ENCODE data around the gene OPALIN.

Gene OPALIN

GRCh38 chr10:96371356-96371755, 12.6 kb upstream of the OPALIN start:
- no peak for DNase-seq

- DNase-seq = peak; percentile 63
Measured at GRCh38 chr10:96370584-96371157, 11.9 kb upstream of the OPALIN start.

- DNase-seq = no peak
Measured at GRCh38 chr10:96369890-96370583, 11.2 kb upstream of the OPALIN start.

GRCh38 chr10:96368971-96369370, 10.2 kb upstream of the OPALIN start:
- no peak for DNase-seq

GRCh38 chr10:96367470-96367869, 8.7 kb upstream of the OPALIN start:
- DNase-seq = no peak

- no peak for DNase-seq
Measured at GRCh38 chr10:96366508-96366907, 7.7 kb upstream of the OPALIN start.

- DNase-seq = no peak
Measured at GRCh38 chr10:96365571-96365970, 6.8 kb upstream of the OPALIN start.

- DNase-seq = no peak
Measured at GRCh38 chr10:96360766-96361165, 2.0 kb upstream of the OPALIN start.

- no peak for DNase-seq
Measured at GRCh38 chr10:96360331-96360730, 1.5 kb upstream of the OPALIN start.

GRCh38 chr10:96359616-96360015, 814 bp upstream of the OPALIN start:
- no peak for DNase-seq

GRCh38 chr10:96357038-96357620, 1.7 kb downstream of the OPALIN start:
- peak; percentile 87 for DNase-seq

GRCh38 chr10:96352582-96352981, 6.2 kb downstream of the OPALIN start:
- DNase-seq = no peak

GRCh38 chr10:96352027-96352426, 6.8 kb downstream of the OPALIN start:
- DNase-seq = no peak

- DNase-seq = no peak
Measured at GRCh38 chr10:96346295-96346694, 12.5 kb downstream of the OPALIN start.

GRCh38 chr10:96345222-96345621, 13.6 kb downstream of the OPALIN start:
- DNase-seq = no peak

- no peak for DNase-seq
Measured at GRCh38 chr10:96344178-96344577, 14.6 kb downstream of the OPALIN start.

- no peak for DNase-seq
Measured at GRCh38 chr10:96342402-96342801, 16.4 kb downstream of the OPALIN start.

- no peak for DNase-seq
Measured at GRCh38 chr10:96341219-96342182, 17.3 kb downstream of the OPALIN start.

GRCh38 chr10:96339956-96340904, 18.6 kb downstream of the OPALIN start:
- DNase-seq = peak; percentile 40

- no peak for DNase-seq
Measured at GRCh38 chr10:96339383-96339782, 19.4 kb downstream of the OPALIN start.

GRCh38 chr10:96338279-96338925, 20.4 kb downstream of the OPALIN start:
- DNase-seq = peak; percentile 34

- DNase-seq = no peak
Measured at GRCh38 chr10:96337106-96337505, 21.7 kb downstream of the OPALIN start.
